Measurements from ENCODE around the gene STK32C.

The STK32C gene

GRCh38 chr10:132259702-132260482, 47.9 kb downstream of the STK32C start:
- no peak for TF ChIP-seq CTCF (IDR thresholded peaks at IDR 0.05; ENCODE audit: borderline replicate concordance, control extremely low read depth, extremely low read depth, insufficient read depth, missing control alignments)
- in situ Hi-C loops (cut with MboI; ENCODE audit: low sequenced_read_pairs, unreplicated experiment), result no loop called here
- DNase-seq (ENCODE audit: low spot score), result no peak

- TF ChIP-seq CTCF (IDR thresholded peaks at IDR 0.05; ENCODE audit: borderline replicate concordance, control extremely low read depth, extremely low read depth, insufficient read depth, missing control alignments), result no peak
- DNase-seq (ENCODE audit: low spot score), result no peak
- in situ Hi-C loops (cut with MboI; ENCODE audit: low sequenced_read_pairs, unreplicated experiment), result no loop called here
These were observed 49.3 kb downstream of the STK32C start for GRCh38 chr10:132258423-132258822.

- DNase-seq (ENCODE audit: low spot score), result no peak
- in situ Hi-C loops (cut with MboI; ENCODE audit: low sequenced_read_pairs, unreplicated experiment), result no loop called here
- no peak for TF ChIP-seq CTCF (IDR thresholded peaks at IDR 0.05; ENCODE audit: borderline replicate concordance, control extremely low read depth, extremely low read depth, insufficient read depth, missing control alignments)
These were observed 49.8 kb downstream of the STK32C start for GRCh38 chr10:132257907-132258306.

- no peak for TF ChIP-seq CTCF (IDR thresholded peaks at IDR 0.05; ENCODE audit: borderline replicate concordance, control extremely low read depth, extremely low read depth, insufficient read depth, missing control alignments)
- peak; percentile 64 for DNase-seq (ENCODE audit: low spot score)
- in situ Hi-C loops (cut with MboI; ENCODE audit: low sequenced_read_pairs, unreplicated experiment), result no loop called here
These were observed 50.5 kb downstream of the STK32C start for GRCh38 chr10:132257271-132257670.

- no peak for TF ChIP-seq CTCF (IDR thresholded peaks at IDR 0.05; ENCODE audit: borderline replicate concordance, control extremely low read depth, extremely low read depth, insufficient read depth, missing control alignments)
- in situ Hi-C loops (cut with MboI; ENCODE audit: low sequenced_read_pairs, unreplicated experiment), result no loop called here
- DNase-seq (ENCODE audit: low spot score), result no peak
These were observed 50.9 kb downstream of the STK32C start for GRCh38 chr10:132256866-132257265.

- TF ChIP-seq CTCF (IDR thresholded peaks at IDR 0.05; ENCODE audit: borderline replicate concordance, control extremely low read depth, extremely low read depth, insufficient read depth, missing control alignments), result no peak
- DNase-seq (ENCODE audit: low spot score), result no peak
- in situ Hi-C loops (cut with MboI; ENCODE audit: low sequenced_read_pairs, unreplicated experiment), result no loop called here
These were observed 52.0 kb downstream of the STK32C start for GRCh38 chr10:132255489-132256344.

Measured in GM13976 (cell line).